ENCODE results near the gene CD38. TPM values are rescaled to one million over a fixed set of nuclear protein-coding genes. Genes with fewer than 3 reads are reported as not detected.

The CD38 gene
- total RNA-seq, 1 experiment from 2014 or later, result not detected

DNA sequence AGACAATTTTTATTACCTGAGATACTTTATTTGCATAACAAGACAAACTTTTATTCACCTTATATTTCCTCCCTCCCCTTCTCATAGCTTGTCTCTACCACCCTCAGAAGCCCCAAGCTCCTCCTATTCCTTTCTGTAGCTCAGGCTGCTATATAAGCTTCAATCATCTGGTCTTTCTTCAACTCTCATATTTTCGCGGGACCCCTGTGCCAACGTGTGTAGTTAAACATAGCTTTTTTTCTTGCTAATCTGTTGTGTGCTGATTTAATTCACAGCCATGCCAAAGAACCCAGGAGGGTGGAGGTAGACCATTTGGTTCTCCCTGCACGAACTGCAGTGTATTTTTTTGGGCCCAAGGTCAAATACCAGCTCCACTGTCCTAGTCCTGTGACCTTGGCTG is 21.1 kb upstream of the CD38 start:
- intact Hi-C loops (cut with micrococcal nuclease), result no loop called here
- Histone ChIP-seq H3K9me2 (ENCODE audit: insufficient read depth) (no peaks in the 10 kb centered on the region), H3K4me3 (replicated peaks in 1 of 2; ENCODE audit: low read depth in 1 of 2, low read length in 2 of 2) (no peak overlapping the region), H3K79me2 (ENCODE audit: insufficient read depth, low read length) (no peaks in the 10 kb centered on the region), H3K27me3 (ENCODE audit: insufficient read depth, low read length) (no peaks in the 10 kb centered on the region), H3K4me2 (ENCODE audit: low read length) (peak overlapping the region; percentile 40; the same call in 1 of the 2 replicates), H2AFZ (ENCODE audit: low read depth, low read length, poor library complexity, severe bottlenecking) (peak overlapping the region; percentile 49), H3K9me3 (ENCODE audit: control insufficient read depth in 1 of 2, insufficient read depth in 1 of 2, low read depth in 1 of 2, low read length in 2 of 2) (no peaks in the 10 kb centered on the region), H3K9ac (ENCODE audit: low read length) (no peak overlapping the region), H4K20me1 (ENCODE audit: insufficient read depth) (no peaks in the 10 kb centered on the region), H3K4me1 (ENCODE audit: control insufficient read depth in 1 of 2, insufficient read depth in 2 of 2, low read length in 2 of 2) (peaks cover 3 to 17% of the 10 kb centered on the region in 2 experiments; a peak in 3 of 4 replicates), H3K27ac (ENCODE audit: low read depth, low read length) (no peak overlapping the region), H3K36me3 (ENCODE audit: control insufficient read depth in 1 of 2, insufficient read depth in 2 of 2, low read length in 2 of 2) (no peaks in the 10 kb centered on the region)
- ChIA-PET POLR2A (no interaction called here), CTCF (interaction anchor here (1.0 to 1.8 kb wide), 4 partner anchors 9 to 49 kb away, joined by 3 to 8 read pairs (median 3); no protein-coding TSS in a partner anchor), RAD21 (ENCODE audit: low non-redundant PET in 1 of 2, low total read pairs in 2 of 2, uncharacterized antibody in 2 of 2, unreplicated experiment in 2 of 2) (interaction anchor here in 1 of 2 experiments (0.5 kb wide), 1 partner anchor 26 kb away, joined by 3 read pairs; no protein-coding TSS in a partner anchor)
- BruUV-seq (replicated peaks), result no TSS peak
- TF ChIP-seq YY1 (IDR thresholded peaks at IDR 0.05; ENCODE audit: extremely low read depth, insufficient replicate concordance, low read depth, low read length) (no peak), SP1 (IDR thresholded peaks at IDR 0.05; ENCODE audit: low read depth) (no peak), POLR2AphosphoS5 (IDR thresholded peaks at IDR 0.05; ENCODE audit: low read depth, low read length) (no peak), POLR2A (IDR thresholded peaks at IDR 0.05; ENCODE audit: borderline replicate concordance, extremely low read depth, insufficient read depth, insufficient read length) (no peak), ZNF274 (IDR thresholded peaks at IDR 0.05; ENCODE audit: low read depth, low read length) (no peak), TCF7L2 (IDR thresholded peaks at IDR 0.05; ENCODE audit: borderline replicate concordance, extremely low read depth, insufficient read depth, insufficient read length) (no peak), ELF1 (IDR thresholded peaks at IDR 0.05; ENCODE audit: borderline replicate concordance, low read depth) (no peak), SIN3A (IDR thresholded peaks at IDR 0.05; ENCODE audit: low read depth) (no peak), EZH2 (IDR thresholded peaks at IDR 0.05) (no peak), CEBPB (IDR thresholded peaks at IDR 0.05; ENCODE audit: low read depth) (no peak), EZH2phosphoT487 (IDR thresholded peaks at IDR 0.05; ENCODE audit: borderline replicate concordance) (no peak), EGR1 (IDR thresholded peaks at IDR 0.05; ENCODE audit: low read depth) (no peak)
- TF ChIP-seq, protein P1, sequence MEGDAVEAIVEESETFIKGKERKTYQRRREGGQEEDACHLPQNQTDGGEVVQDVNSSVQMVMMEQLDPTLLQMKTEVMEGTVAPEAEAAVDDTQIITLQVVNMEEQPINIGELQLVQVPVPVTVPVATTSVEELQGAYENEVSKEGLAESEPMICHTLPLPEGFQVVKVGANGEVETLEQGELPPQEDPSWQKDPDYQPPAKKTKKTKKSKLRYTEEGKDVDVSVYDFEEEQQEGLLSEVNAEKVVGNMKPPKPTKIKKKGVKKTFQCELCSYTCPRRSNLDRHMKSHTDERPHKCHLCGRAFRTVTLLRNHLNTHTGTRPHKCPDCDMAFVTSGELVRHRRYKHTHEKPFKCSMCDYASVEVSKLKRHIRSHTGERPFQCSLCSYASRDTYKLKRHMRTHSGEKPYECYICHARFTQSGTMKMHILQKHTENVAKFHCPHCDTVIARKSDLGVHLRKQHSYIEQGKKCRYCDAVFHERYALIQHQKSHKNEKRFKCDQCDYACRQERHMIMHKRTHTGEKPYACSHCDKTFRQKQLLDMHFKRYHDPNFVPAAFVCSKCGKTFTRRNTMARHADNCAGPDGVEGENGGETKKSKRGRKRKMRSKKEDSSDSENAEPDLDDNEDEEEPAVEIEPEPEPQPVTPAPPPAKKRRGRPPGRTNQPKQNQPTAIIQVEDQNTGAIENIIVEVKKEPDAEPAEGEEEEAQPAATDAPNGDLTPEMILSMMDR (IDR thresholded peaks at IDR 0.05 in 2 of 3, conservative IDR thresholded peaks at IDR 0.05 in 1 of 3; ENCODE audit: borderline replicate concordance in 1 of 3, insufficient read depth in 1 of 3, low read depth in 2 of 3, low read length in 2 of 3), result no peak
- TF ChIP-seq, protein P2, sequence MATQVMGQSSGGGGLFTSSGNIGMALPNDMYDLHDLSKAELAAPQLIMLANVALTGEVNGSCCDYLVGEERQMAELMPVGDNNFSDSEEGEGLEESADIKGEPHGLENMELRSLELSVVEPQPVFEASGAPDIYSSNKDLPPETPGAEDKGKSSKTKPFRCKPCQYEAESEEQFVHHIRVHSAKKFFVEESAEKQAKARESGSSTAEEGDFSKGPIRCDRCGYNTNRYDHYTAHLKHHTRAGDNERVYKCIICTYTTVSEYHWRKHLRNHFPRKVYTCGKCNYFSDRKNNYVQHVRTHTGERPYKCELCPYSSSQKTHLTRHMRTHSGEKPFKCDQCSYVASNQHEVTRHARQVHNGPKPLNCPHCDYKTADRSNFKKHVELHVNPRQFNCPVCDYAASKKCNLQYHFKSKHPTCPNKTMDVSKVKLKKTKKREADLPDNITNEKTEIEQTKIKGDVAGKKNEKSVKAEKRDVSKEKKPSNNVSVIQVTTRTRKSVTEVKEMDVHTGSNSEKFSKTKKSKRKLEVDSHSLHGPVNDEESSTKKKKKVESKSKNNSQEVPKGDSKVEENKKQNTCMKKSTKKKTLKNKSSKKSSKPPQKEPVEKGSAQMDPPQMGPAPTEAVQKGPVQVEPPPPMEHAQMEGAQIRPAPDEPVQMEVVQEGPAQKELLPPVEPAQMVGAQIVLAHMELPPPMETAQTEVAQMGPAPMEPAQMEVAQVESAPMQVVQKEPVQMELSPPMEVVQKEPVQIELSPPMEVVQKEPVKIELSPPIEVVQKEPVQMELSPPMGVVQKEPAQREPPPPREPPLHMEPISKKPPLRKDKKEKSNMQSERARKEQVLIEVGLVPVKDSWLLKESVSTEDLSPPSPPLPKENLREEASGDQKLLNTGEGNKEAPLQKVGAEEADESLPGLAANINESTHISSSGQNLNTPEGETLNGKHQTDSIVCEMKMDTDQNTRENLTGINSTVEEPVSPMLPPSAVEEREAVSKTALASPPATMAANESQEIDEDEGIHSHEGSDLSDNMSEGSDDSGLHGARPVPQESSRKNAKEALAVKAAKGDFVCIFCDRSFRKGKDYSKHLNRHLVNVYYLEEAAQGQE (IDR thresholded peaks at IDR 0.05; ENCODE audit: low read depth), result no peak
- TF ChIP-seq, protein P3, sequence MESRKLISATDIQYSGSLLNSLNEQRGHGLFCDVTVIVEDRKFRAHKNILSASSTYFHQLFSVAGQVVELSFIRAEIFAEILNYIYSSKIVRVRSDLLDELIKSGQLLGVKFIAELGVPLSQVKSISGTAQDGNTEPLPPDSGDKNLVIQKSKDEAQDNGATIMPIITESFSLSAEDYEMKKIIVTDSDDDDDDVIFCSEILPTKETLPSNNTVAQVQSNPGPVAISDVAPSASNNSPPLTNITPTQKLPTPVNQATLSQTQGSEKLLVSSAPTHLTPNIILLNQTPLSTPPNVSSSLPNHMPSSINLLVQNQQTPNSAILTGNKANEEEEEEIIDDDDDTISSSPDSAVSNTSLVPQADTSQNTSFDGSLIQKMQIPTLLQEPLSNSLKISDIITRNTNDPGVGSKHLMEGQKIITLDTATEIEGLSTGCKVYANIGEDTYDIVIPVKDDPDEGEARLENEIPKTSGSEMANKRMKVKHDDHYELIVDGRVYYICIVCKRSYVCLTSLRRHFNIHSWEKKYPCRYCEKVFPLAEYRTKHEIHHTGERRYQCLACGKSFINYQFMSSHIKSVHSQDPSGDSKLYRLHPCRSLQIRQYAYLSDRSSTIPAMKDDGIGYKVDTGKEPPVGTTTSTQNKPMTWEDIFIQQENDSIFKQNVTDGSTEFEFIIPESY (IDR thresholded peaks at IDR 0.05; ENCODE audit: extremely low read depth, insufficient replicate concordance, low read length), result no peak
- TF ChIP-seq, protein P4, sequence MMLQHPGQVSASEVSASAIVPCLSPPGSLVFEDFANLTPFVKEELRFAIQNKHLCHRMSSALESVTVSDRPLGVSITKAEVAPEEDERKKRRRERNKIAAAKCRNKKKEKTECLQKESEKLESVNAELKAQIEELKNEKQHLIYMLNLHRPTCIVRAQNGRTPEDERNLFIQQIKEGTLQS (IDR thresholded peaks at IDR 0.05), result no peak
- TF ChIP-seq, protein P5, sequence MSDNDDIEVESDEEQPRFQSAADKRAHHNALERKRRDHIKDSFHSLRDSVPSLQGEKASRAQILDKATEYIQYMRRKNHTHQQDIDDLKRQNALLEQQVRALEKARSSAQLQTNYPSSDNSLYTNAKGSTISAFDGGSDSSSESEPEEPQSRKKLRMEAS (IDR thresholded peaks at IDR 0.05), result no peak
- ATAC-seq, result no peak
- no peak for DNase-seq (ENCODE audit: low read depth, low spot score)

All from HCT116 (cell line).